ENCODE data around the gene MAP2K7.

Gene MAP2K7

GRCh38 chr19:7885818-7886217 lies 17.9 kb upstream of the MAP2K7 start:
- DNase-seq, result no peak

- DNase-seq, result no peak
Observed at GRCh38 chr19:7887408-7888144, 16.1 kb upstream of the MAP2K7 start.

GRCh38 chr19:7888145-7888825 lies 15.4 kb upstream of the MAP2K7 start, which contains the start of gene LRRC8E:
LRRC8E (plus strand) TSS chr19:7888510; CDS start chr19:7895604, 7,094 bp downstream.
- DNase-seq, result peak; percentile 83

GRCh38 chr19:7888826-7889217 lies 14.9 kb upstream of the MAP2K7 start:
- DNase-seq, result no peak

- DNase-seq, result peak; percentile 62
Observed at GRCh38 chr19:7893362-7894101, 10.1 kb upstream of the MAP2K7 start.

GRCh38 chr19:7894612-7895309 lies 8.9 kb upstream of the MAP2K7 start:
- no peak for DNase-seq

- DNase-seq, result no peak
Observed at GRCh38 chr19:7895565-7895964, 8.1 kb upstream of the MAP2K7 start.

GRCh38 chr19:7897292-7897691 lies 6.4 kb upstream of the MAP2K7 start:
- no peak for DNase-seq

GRCh38 chr19:7898967-7899366 lies 4.7 kb upstream of the MAP2K7 start:
- DNase-seq, result no peak

GRCh38 chr19:7899751-7900378 lies 3.8 kb upstream of the MAP2K7 start:
- DNase-seq, result no peak

GRCh38 chr19:7900401-7900870 lies 3.2 kb upstream of the MAP2K7 start:
- no peak for DNase-seq

GRCh38 chr19:7900931-7901330 lies 2.7 kb upstream of the MAP2K7 start:
- no peak for DNase-seq

- no peak for DNase-seq
Observed at GRCh38 chr19:7901337-7901736, 2.3 kb upstream of the MAP2K7 start.

GRCh38 chr19:7902796-7903243 lies 857 bp upstream of the MAP2K7 start:
- no peak for DNase-seq

- no peak for DNase-seq
Observed at GRCh38 chr19:7904074-7905020, 670 bp downstream of the MAP2K7 start.

GRCh38 chr19:7905268-7905667 lies 1.6 kb downstream of the MAP2K7 start:
- no peak for DNase-seq

- DNase-seq, result no peak
Observed at GRCh38 chr19:7905859-7906258, 2.2 kb downstream of the MAP2K7 start.

- DNase-seq, result no peak
Observed at GRCh38 chr19:7907122-7907521, 3.4 kb downstream of the MAP2K7 start.

GRCh38 chr19:7907544-7907943 lies 3.9 kb downstream of the MAP2K7 start:
- no peak for DNase-seq

- no peak for DNase-seq
Observed at GRCh38 chr19:7908078-7908699, 4.5 kb downstream of the MAP2K7 start.
